Naive thymus-derived CD4-positive, alpha-beta T cell (primary cell): ENCODE data around the gene IRAK4. TPM values are rescaled to one million over a fixed set of nuclear protein-coding genes. Genes with fewer than 3 reads are reported as not detected.
"Not testable (repeated sequence)": the region's sequence is repeated elsewhere in the genome, so short reads cannot be mapped to it uniquely, and the experiment has no call there.

Experiments
- ATAC-seq: fragments of 150-1000 bp; cut with Tn5 transposase; 2 replicates; pipeline ENCODE4 v1.10.0; 2021; ENCODE audit warnings: mild to moderate bottlenecking, moderate library complexity
- CTCF ChIA-PET: fragments of 350-600 bp; sonication (Branson Sonifier 250); formaldehyde crosslinking; loops from one replicate; lab custom pipeline; 2021; ENCODE audit warnings: antibody characterized with exemption; lab: Charles Lee
- POLR2A ChIA-PET: fragments of 350-600 bp; sonication (Branson Sonifier 250); formaldehyde crosslinking; loops from one replicate; lab custom pipeline; 2021; ENCODE audit warnings: antibody characterized with exemption, inconsistent platforms; lab: Charles Lee
- DNase-seq, 9 donors: peaks; one replicate each; pipeline versions ENCODE4 v3.0.0 to v3.0.0-alpha.2; 2020 to 2022; ENCODE audit warnings: mixed read lengths in 1 of 9
- H3K27ac ChIP-seq: one replicate; pipeline ENCODE4 v1.7.0; 2013; ENCODE audit warnings: mild to moderate bottlenecking, low read depth, low read length, moderate library complexity
- H3K27me3 ChIP-seq, 2 donors: one replicate each; pipeline ENCODE4 v1.7.0; 2013; ENCODE audit warnings: low read length in 2 of 2, mild to moderate bottlenecking in 2 of 2, moderate library complexity in 2 of 2; ENCODE audit not compliant: control insufficient read depth in 2 of 2, insufficient read depth in 2 of 2
- H3K36me3 ChIP-seq, 3 experiments: 1 replicate in 2 of 3; 2 replicates in 1 of 3; pipeline ENCODE4 v1.7.0; 2013; ENCODE audit warnings: low read length in 3 of 3, mild to moderate bottlenecking in 3 of 3, moderate library complexity in 1 of 3; ENCODE audit not compliant: insufficient read depth in 3 of 3, control insufficient read depth in 2 of 3
- H3K4me1 ChIP-seq, 2 donors: one replicate each; pipeline ENCODE4 v1.7.0; 2013; ENCODE audit warnings: low read length in 2 of 2, mild to moderate bottlenecking in 2 of 2, moderate library complexity in 1 of 2; ENCODE audit not compliant: control insufficient read depth in 2 of 2, insufficient read depth in 2 of 2
- H3K4me3 ChIP-seq: 2 replicates; pipeline ENCODE4 v1.7.0; 2013; ENCODE audit warnings: mild to moderate bottlenecking, low read length
- H3K9me3 ChIP-seq, 3 experiments: 1 replicate in 2 of 3; 2 replicates in 1 of 3; pipeline ENCODE4 v1.7.0; 2013; ENCODE audit warnings: low read length in 3 of 3; ENCODE audit not compliant: control insufficient read depth in 2 of 3
- H3K27ac Mint-ChIP-seq, 9 donors: one replicate each; pipeline ENCODE4 v1.8.0; 2020 to 2022; ENCODE audit warnings: mixed read lengths in 9 of 9, mild to moderate bottlenecking in 8 of 9, moderate library complexity in 5 of 9, inconsistent platforms in 2 of 9
- H3K27me3 Mint-ChIP-seq, 5 donors: one replicate each; pipeline ENCODE4 v1.8.0; 2021 to 2022; ENCODE audit warnings: mixed read lengths in 5 of 5, mild to moderate bottlenecking in 1 of 5
- H3K36me3 Mint-ChIP-seq, 5 donors: one replicate each; pipeline ENCODE4 v1.8.0; 2020 to 2022; ENCODE audit warnings: mixed read lengths in 5 of 5, mild to moderate bottlenecking in 3 of 5, inconsistent platforms in 1 of 5
- H3K4me1 Mint-ChIP-seq, 7 donors: one replicate each; pipeline ENCODE4 v1.8.0; 2020 to 2022; ENCODE audit warnings: mixed read lengths in 7 of 7, mild to moderate bottlenecking in 3 of 7, inconsistent platforms in 1 of 7
- H3K4me3 Mint-ChIP-seq, 10 donors: one replicate each; pipeline ENCODE4 v1.8.0; 2020 to 2022; ENCODE audit warnings: mild to moderate bottlenecking in 10 of 10, mixed read lengths in 10 of 10, moderate library complexity in 6 of 10, inconsistent platforms in 2 of 10
- H3K9me3 Mint-ChIP-seq, 11 donors: one replicate each; pipeline ENCODE4 v1.8.0; 2020 to 2022; ENCODE audit warnings: mixed read lengths in 11 of 11, mild to moderate bottlenecking in 4 of 11, inconsistent platforms in 1 of 11, moderate library complexity in 1 of 11
- intact Hi-C, 2 donors: fragments of 100-400 bp; cut with micrococcal nuclease; formaldehyde crosslinking; loops; one replicate each; pipeline ENCODE4 v1.15.1; 2023
- polyA plus RNA-seq, 2 donors: library from polyadenylated mRNA; unstranded; fragments of 300-500 nt; fragmentation: Illumina TruSeq; gene quantifications; one replicate each; pipeline ENCODE4 v1.2.3, GENCODE V29; 2021
- total RNA-seq, 6 experiments: library from RNA in 5 of 6; stranded (reverse) in 5 of 6; gene quantifications; 1 replicate in 5 of 6; 2 replicates in 1 of 6; pipeline ENCODE4 v1.2.3 and lab custom pipeline; 2021 to 2026

Gene IRAK4
- total and polyA plus RNA-seq, 7 experiments from 2014 or later, result 24.8 to 69.1 (median 50.1) TPM

DNA sequence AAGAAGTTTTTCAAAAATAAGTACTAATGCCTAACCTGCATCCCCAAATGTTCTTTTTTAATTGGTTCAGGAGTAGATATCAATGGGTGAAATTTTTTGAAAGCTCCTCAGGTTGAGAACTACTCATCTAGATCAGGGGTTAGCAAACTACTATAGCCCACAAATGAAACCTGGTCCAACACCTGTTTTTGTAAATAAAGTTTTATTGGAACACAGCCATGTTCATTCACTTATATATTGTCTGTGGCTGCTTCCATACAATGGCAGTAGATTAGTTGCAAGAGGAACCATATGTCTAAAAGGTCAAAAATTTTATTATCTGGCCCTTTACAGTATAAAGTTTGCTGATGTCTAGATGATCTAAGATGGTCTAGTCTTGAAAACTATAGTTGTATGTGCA lies 13.9 kb upstream of the IRAK4 start:
- peaks cover 0 to 12% (median 7%) of the 10 kb centered on the region in 7 donors for H3K4me1 Mint-ChIP-seq

DNA sequence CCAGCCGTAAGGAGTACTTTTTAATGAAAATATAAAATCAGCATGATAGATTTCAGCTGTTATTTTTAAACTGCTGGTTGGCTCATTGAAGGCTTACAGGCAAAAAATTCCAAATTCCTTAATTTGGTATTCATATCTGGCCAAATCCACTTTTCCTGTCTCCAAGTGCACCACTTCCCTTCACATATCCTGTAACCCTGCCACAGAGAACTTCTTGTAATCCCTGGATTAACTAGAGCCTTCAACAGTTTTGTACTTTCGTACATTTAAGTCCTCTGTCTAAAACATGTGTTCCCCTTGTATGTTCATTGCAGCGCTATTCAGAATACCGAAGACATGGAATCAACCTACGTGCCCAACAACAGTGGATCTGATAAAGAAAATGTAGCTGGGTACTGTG lies 9.7 kb upstream of the IRAK4 start:
- DNase-seq (no peak), ATAC-seq (no peak)
- Mint-ChIP-seq H3K4me3 (no peak overlapping the region), H3K27me3 (no peaks in the 10 kb centered on the region), H3K4me1 (peaks cover 12 to 29% (median 24%) of the 10 kb centered on the region in 7 donors), H3K27ac (no peak overlapping the region), H3K36me3 (peaks cover 5 to 65% (median 52%) of the 10 kb centered on the region in 5 donors), H3K9me3 (peaks cover 0 to 17% (median 5%) of the 10 kb centered on the region in 11 donors)
- peaks cover 0 to 4% (median 0%) of the 10 kb centered on the region in 3 experiments for H3K9me3 ChIP-seq
- H3K27me3 ChIP-seq, result no peaks in the 10 kb centered on the region
- H3K4me3 ChIP-seq, result no peak overlapping the region
- ChIA-PET CTCF (no interaction called here), POLR2A (no interaction called here)
- H3K27ac ChIP-seq, result no peak overlapping the region
- peaks cover 0 to 3% of the 10 kb centered on the region in 2 donors for H3K4me1 ChIP-seq
- intact Hi-C loops, result no loop called here
- peaks cover 0 to 16% (median 0%) of the 10 kb centered on the region in 3 experiments for H3K36me3 ChIP-seq

More for the DNA sequence above, 13.9 kb upstream of the IRAK4 start:
- Mint-ChIP-seq H3K9me3 (peaks cover 0 to 2% (median 0%) of the 10 kb centered on the region in 11 donors), H3K27me3 (no peaks in the 10 kb centered on the region), H3K36me3 (peaks cover 0 to 58% (median 40%) of the 10 kb centered on the region in 5 donors), H3K4me3 (no peak overlapping the region), H3K27ac (no peak overlapping the region)
- Histone ChIP-seq H3K9me3 (no peaks in the 10 kb centered on the region), H3K4me3 (no peak overlapping the region), H3K36me3 (peaks cover 0 to 21% (median 0%) of the 10 kb centered on the region in 3 experiments), H3K27ac (no peak overlapping the region), H3K4me1 (no peaks in the 10 kb centered on the region), H3K27me3 (no peaks in the 10 kb centered on the region)
- DNase-seq (no peak), ATAC-seq (no peak)
- POLR2A ChIA-PET, result no interaction called here
- intact Hi-C loops, result no loop called here
- CTCF ChIA-PET, result no interaction called here

DNA sequence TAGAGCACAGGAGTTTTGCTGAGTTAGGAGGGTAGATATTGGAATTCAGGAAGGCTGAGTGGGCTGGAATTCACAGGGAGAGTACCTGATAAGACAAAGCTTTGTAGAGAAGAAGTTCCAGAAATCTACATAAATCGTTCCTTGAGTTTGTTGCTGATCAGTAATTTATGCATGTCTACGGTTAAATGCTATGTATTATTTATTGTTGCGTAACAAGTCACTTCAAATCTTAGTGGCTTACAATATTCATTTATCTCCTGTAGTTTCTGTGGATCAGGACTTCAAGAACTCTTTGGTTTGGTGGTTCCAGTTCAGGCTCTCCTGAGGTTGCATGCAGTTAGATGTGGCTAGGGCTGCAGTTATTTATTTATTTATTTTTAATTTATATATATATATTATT lies 7.9 kb upstream of the IRAK4 start:
- ATAC-seq (no peak), DNase-seq (no peak)
- Mint-ChIP-seq H3K27me3 (no peaks in the 10 kb centered on the region), H3K4me3 (no peak overlapping the region), H3K4me1 (peaks cover 14 to 47% (median 41%) of the 10 kb centered on the region in 7 donors), H3K27ac (no peak overlapping the region), H3K36me3 (peaks cover 5 to 64% (median 53%) of the 10 kb centered on the region in 5 donors), H3K9me3 (peaks cover 0 to 27% (median 5%) of the 10 kb centered on the region in 11 donors)
- ChIA-PET POLR2A (no interaction called here), CTCF (no interaction called here)
- Histone ChIP-seq H3K27me3 (no peaks in the 10 kb centered on the region), H3K4me3 (no peak overlapping the region), H3K36me3 (peaks cover 0 to 10% (median 0%) of the 10 kb centered on the region in 3 experiments), H3K9me3 (peaks cover 0 to 4% (median 0%) of the 10 kb centered on the region in 3 experiments), H3K27ac (no peak overlapping the region), H3K4me1 (peaks cover 0 to 6% of the 10 kb centered on the region in 2 donors)
- intact Hi-C loops, result loop anchor here in 1 of 2 donors (10.0 kb wide), 2 partner anchors 1426 to 1606 kb away; partner anchors contain the start of genes GXYLT1, PPHLN1 and ZCRB1

DNA sequence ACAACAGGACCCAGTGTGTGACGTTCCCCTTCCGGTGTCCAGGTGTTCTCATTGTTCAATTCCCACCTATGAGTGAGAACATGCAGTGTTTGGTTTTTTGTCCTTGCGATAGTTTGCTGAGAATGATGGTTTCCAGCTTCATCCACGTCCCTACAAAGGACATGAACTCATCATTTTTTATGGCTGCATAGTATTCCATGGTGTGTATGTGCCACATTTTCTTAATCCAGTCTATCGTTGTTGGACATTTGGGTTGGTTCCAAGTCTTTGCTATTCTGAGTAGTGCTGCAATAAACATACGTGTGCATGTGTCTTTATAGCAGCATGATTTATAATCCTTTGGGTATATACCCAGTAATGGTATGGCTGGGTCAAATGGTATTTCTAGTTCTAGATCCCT lies 7.4 kb upstream of the IRAK4 start:
- ATAC-seq, H3K27ac Mint-ChIP-seq, CTCF ChIA-PET, H3K36me3 ChIP-seq, POLR2A ChIA-PET, H3K9me3 ChIP-seq, H3K27ac ChIP-seq, DNase-seq, H3K4me3 ChIP-seq, H3K4me1 ChIP-seq, H3K27me3 ChIP-seq, H3K4me3 Mint-ChIP-seq, H3K27me3 Mint-ChIP-seq: not testable (repeated sequence)
- H3K9me3 Mint-ChIP-seq, result peaks cover under 1 to 27% (median 5%) of the 10 kb centered on the region in 11 donors
- H3K4me1 Mint-ChIP-seq, result peaks cover 20 to 53% (median 46%) of the 10 kb centered on the region in 7 donors
- intact Hi-C loops, result loop anchor here in 1 of 2 donors (10.0 kb wide), 2 partner anchors 1427 to 1607 kb away; partner anchors contain the start of genes GXYLT1, PPHLN1 and ZCRB1
- H3K36me3 Mint-ChIP-seq, result peaks cover 6 to 62% (median 57%) of the 10 kb centered on the region in 5 donors

DNA sequence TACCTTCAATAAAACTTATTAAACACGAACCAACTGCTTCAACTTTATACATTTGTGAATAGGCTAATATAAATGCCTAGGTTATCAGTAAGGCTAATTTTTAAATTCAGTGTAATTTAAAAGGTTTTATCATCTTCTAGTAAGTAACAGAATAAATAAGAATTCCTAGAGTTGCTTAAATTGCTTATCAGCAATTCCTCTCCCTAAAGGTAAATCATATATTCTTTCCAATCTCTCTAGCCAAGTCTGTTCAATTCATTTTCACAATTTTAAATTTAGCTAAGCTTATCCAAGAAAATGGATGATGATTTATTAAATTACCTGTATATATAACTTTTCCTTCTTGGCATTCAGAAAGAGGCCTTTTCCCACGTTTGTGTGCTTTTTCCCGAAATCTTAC lies 4.7 kb upstream of the IRAK4 start:
- Histone ChIP-seq H3K4me3 (no peak overlapping the region), H3K36me3 (peaks cover 0 to 9% (median 0%) of the 10 kb centered on the region in 3 experiments), H3K27ac (no peak overlapping the region), H3K4me1 (peaks cover 7 to 14% of the 10 kb centered on the region in 2 donors), H3K27me3 (no peaks in the 10 kb centered on the region), H3K9me3 (peaks cover 0 to 4% (median 0%) of the 10 kb centered on the region in 3 experiments)
- intact Hi-C loops, result loop anchor here in 1 of 2 donors (10.0 kb wide), 2 partner anchors 1429 to 1609 kb away; partner anchors contain the start of genes GXYLT1, PPHLN1 and ZCRB1
- Mint-ChIP-seq H3K36me3 (peaks cover 9 to 57% (median 54%) of the 10 kb centered on the region in 5 donors), H3K9me3 (peaks cover 3 to 27% (median 5%) of the 10 kb centered on the region in 11 donors), H3K4me3 (peak overlapping the region in 1 of 10 donors; percentile 46), H3K27ac (no peak overlapping the region), H3K4me1 (peaks cover 27 to 72% (median 67%) of the 10 kb centered on the region in 7 donors), H3K27me3 (no peaks in the 10 kb centered on the region)
- CTCF ChIA-PET, result no interaction called here
- POLR2A ChIA-PET, result interaction anchor here (0.5 kb wide), 1 partner anchor 58 kb away, joined by 3 read pairs; no protein-coding TSS in a partner anchor
- DNase-seq (no peak), ATAC-seq (no peak)

DNA sequence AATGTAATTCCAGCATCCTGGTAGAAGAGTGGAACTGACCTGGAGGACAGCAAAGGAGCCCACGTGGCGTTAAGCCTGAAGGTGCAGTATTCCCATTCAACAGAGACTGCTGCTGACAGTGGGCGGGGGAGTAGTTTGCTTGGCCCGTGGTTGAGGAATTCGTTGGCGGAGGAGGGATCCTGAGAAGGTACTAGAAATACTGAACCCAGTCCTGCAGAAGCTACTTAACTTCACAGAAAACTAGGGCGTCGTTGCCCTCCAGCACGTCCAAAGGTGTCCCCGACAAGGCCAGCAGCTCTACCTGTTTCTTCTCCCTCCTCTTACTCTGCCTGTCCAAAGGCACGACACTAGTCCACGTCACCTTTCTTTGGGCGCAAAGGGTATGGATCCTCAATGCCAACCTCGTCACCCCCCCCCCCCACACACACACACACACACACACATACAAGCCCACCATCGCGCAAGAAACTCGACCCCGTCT lies 464 bp upstream of the IRAK4 start:
- POLR2A ChIA-PET, result interaction anchor here (0.6 to 7.3 kb wide), 6 partner anchors 18 to 77 kb away, joined by 3 to 76 read pairs (median 7); partner anchors contain the start of genes TMEM117 and TWF1
- peak; percentile 9 for ATAC-seq
- no peaks in the 10 kb centered on the region for H3K9me3 ChIP-seq
- CTCF ChIA-PET, result interaction anchor here (0.7 to 1.4 kb wide), 3 partner anchors 23 to 124 kb away, joined by 4 to 6 read pairs (median 4); no protein-coding TSS in a partner anchor
- H3K36me3 Mint-ChIP-seq, result peaks cover 4 to 38% (median 32%) of the 10 kb centered on the region in 5 donors
- intact Hi-C loops, result loop anchor here (1.0 to 10.0 kb wide), 10 partner anchors 48 to 1971 kb away; partner anchors contain the start of genes ARID2 (in 2 of the 2), TMEM117 (in 2 of the 2), TWF1 (in 2 of the 2) and ANO6 (in 1 of the 2)
- peaks cover 0 to 5% (median 0%) of the 10 kb centered on the region in 3 experiments for H3K36me3 ChIP-seq
- peaks cover 0 to 16% (median 0%) of the 10 kb centered on the region in 11 donors for H3K9me3 Mint-ChIP-seq
- peak overlapping the region; percentile 86 for H3K27ac ChIP-seq
- peaks cover 40 to 41% of the 10 kb centered on the region in 2 donors for H3K4me1 ChIP-seq
- no peaks in the 10 kb centered on the region for H3K27me3 ChIP-seq
- peaks cover 54 to 89% (median 86%) of the 10 kb centered on the region in 7 donors for H3K4me1 Mint-ChIP-seq
- no peaks in the 10 kb centered on the region for H3K27me3 Mint-ChIP-seq
- H3K4me3 ChIP-seq, result peak overlapping the region; percentile 78
- peak overlapping the region; percentile 88 to 99 (median 97) for H3K4me3 Mint-ChIP-seq
- peak in 3 of 9 donors; percentile 14 to 43 (median 38) for DNase-seq
- peak overlapping the region; percentile 84 to 99 (median 99) for H3K27ac Mint-ChIP-seq
